Measurements from ENCODE around the gene GAS7. TPM values are rescaled to one million over a fixed set of nuclear protein-coding genes. Genes with fewer than 3 reads are reported as not detected.

The GAS7 gene
- total and polyA plus RNA-seq, 9 of the 15 experiments (the other 6 are each of a cell fraction or from before 2014, with no cell fraction given) = 0.11 to 0.33 TPM; not detected in 7

- no peak for TF ChIP-seq U2AF2 (optimal IDR thresholded peaks at IDR 0.05; ENCODE audit: low read depth, low read length)
Observed at GRCh38 chr17:10216213-10216938, 18.0 kb upstream of the GAS7 start (continued).

GRCh38 chr17:10215286-10215685 is 16.9 kb upstream of the GAS7 start:
- Histone ChIP-seq H3K27me3 (ENCODE audit: control insufficient read depth in 2 of 2, insufficient read depth in 2 of 2, low read length in 2 of 2) (no peaks in the 10 kb centered on the region; a peak in 1 of 5 replicates), H3K9me1 (ENCODE audit: control insufficient read depth, insufficient read depth, low read length) (no peaks in the 10 kb centered on the region), H3K9me3 (replicated peaks; ENCODE audit: control insufficient read depth, insufficient read depth, low read depth, low read length) (no peaks in the 10 kb centered on the region), H3K4me1 (replicated peaks in 1 of 2; ENCODE audit: control insufficient read depth in 2 of 2, insufficient read depth in 2 of 2, low read length in 2 of 2) (no peaks in the 10 kb centered on the region), H4K20me1 (replicated peaks; ENCODE audit: control insufficient read depth, insufficient read depth, low read length) (no peaks in the 10 kb centered on the region), H3K4me2 (ENCODE audit: insufficient read depth, low read length) (no peak overlapping the region), H2AFZ (ENCODE audit: low read depth, low read length) (no peak overlapping the region), H3K27ac (ENCODE audit: extremely low read depth, low read depth, low read length) (no peak overlapping the region), H3K79me2 (ENCODE audit: control insufficient read depth, insufficient read depth, low read length) (no peaks in the 10 kb centered on the region), H3K9ac (ENCODE audit: insufficient read depth in 1 of 2, low read depth in 2 of 2, low read length in 2 of 2) (no peak overlapping the region), H3K4me3 (no peak overlapping the region), H3K36me3 (ENCODE audit: control insufficient read depth, insufficient read depth, low read length) (no peaks in the 10 kb centered on the region)
- no TSS peak for BruUV-seq (replicated peaks)
- no peak for DNase-seq (ENCODE audit: extremely low read depth in 1 of 4, low spot score in 3 of 4)
- no peak for FAIRE-seq
- ChIA-PET POLR2A (no interaction called here), CTCF (ENCODE audit: low intra/inter-chr PET ratio) (no interaction called here)
- ATAC-seq = no peak
- WGBS (ENCODE audit: insufficient coverage, low coverage, missing lambda C conversion rate) = 9% methylated on average over 6 of the region's 8 CpGs
- in situ Hi-C loops (cut with MboI) (no loop called here), intact Hi-C loops (cut with micrococcal nuclease) (no loop called here)
- TF ChIP-seq ZNF407 (IDR thresholded peaks at IDR 0.05; ENCODE audit: low read depth) = no peak
- TF ChIP-seq PHF20 (IDR thresholded peaks at IDR 0.05; ENCODE audit: partially characterized antibody) = no peak
- no peak for TF ChIP-seq CC2D1A (IDR thresholded peaks at IDR 0.05)
- no peak for TF ChIP-seq ETS1 (conservative IDR thresholded peaks at IDR 0.05; ENCODE audit: control insufficient read depth, low read depth, low read length)
- no peak for TF ChIP-seq GATA2 (CRISPR knock-in tag; IDR thresholded peaks at IDR 0.05)
- no peak for TF ChIP-seq ESRRA (IDR thresholded peaks at IDR 0.05; ENCODE audit: borderline replicate concordance, low read depth)
- no peak for TF ChIP-seq TAF15 (IDR thresholded peaks at IDR 0.05; ENCODE audit: low read depth, low read length)
- TF ChIP-seq HDAC8 (tag; IDR thresholded peaks at IDR 0.05) = no peak
- no peak for TF ChIP-seq NR3C1 (CRISPR knock-in tag; IDR thresholded peaks at IDR 0.05)
